ENCODE results near the gene SLC6A5. TPM values are rescaled to one million over a fixed set of nuclear protein-coding genes. Genes with fewer than 3 reads are reported as not detected.

Gene SLC6A5
- total and polyA plus RNA-seq, 7 experiments from 2014 or later: not detected

- no peak overlapping the region for H3K27ac ChIP-seq (ENCODE audit: low read depth, low read length)
- no peaks in the 10 kb centered on the region for H3K27me3 ChIP-seq (ENCODE audit: control insufficient read depth in 2 of 2, insufficient read depth in 2 of 2, low read length in 2 of 2)
- DNase-seq (no peak), ATAC-seq (no peak)
- CTCF ChIA-PET: no interaction called here
- Mint-ChIP-seq H3K4me3 (no peak overlapping the region), H3K27ac (no peak overlapping the region), H3K36me3 (no peaks in the 10 kb centered on the region), H3K4me1 (peaks cover 0 to 1% (median 0%) of the 10 kb centered on the region in 7 donors), H3K27me3 (peaks cover 0 to 36% (median 12%) of the 10 kb centered on the region in 5 donors), H3K9me3 (peaks cover 0 to 5% (median 0%) of the 10 kb centered on the region in 11 donors)
- H3K4me3 ChIP-seq (ENCODE audit: low read length): no peak overlapping the region
- no peaks in the 10 kb centered on the region for H3K4me1 ChIP-seq (ENCODE audit: control insufficient read depth in 2 of 2, insufficient read depth in 2 of 2, low read length in 2 of 2)
- intact Hi-C loops (cut with micrococcal nuclease): no loop called here
- no peaks in the 10 kb centered on the region for H3K36me3 ChIP-seq (ENCODE audit: control insufficient read depth in 2 of 3, insufficient read depth in 3 of 3, low read length in 3 of 3)
- POLR2A ChIA-PET: no interaction called here
- H3K9me3 ChIP-seq (ENCODE audit: control insufficient read depth in 2 of 3, low read length in 3 of 3): no peaks in the 10 kb centered on the region
These were observed 28.3 kb downstream of the SLC6A5 start for GRCh38 chr11:20627701-20628100.

GRCh38 chr11:20631519-20632168 lies 32.2 kb downstream of the SLC6A5 start:
- POLR2A ChIA-PET: no interaction called here
- CTCF ChIA-PET: no interaction called here
- H3K9me3 Mint-ChIP-seq: peaks cover 0 to 5% (median 0%) of the 10 kb centered on the region in 11 donors
- peaks cover 0 to 21% (median 18%) of the 10 kb centered on the region in 5 donors for H3K27me3 Mint-ChIP-seq
- H3K36me3 Mint-ChIP-seq: no peaks in the 10 kb centered on the region
- Histone ChIP-seq H3K27ac (ENCODE audit: low read depth, low read length) (no peak overlapping the region), H3K27me3 (ENCODE audit: control insufficient read depth in 2 of 2, insufficient read depth in 2 of 2, low read length in 2 of 2) (no peaks in the 10 kb centered on the region), H3K36me3 (ENCODE audit: control insufficient read depth in 2 of 3, insufficient read depth in 3 of 3, low read length in 3 of 3) (no peaks in the 10 kb centered on the region), H3K4me1 (ENCODE audit: control insufficient read depth in 2 of 2, insufficient read depth in 2 of 2, low read length in 2 of 2) (no peaks in the 10 kb centered on the region), H3K9me3 (ENCODE audit: control insufficient read depth in 2 of 3, low read length in 3 of 3) (no peaks in the 10 kb centered on the region), H3K4me3 (ENCODE audit: low read length) (no peak overlapping the region)
- ATAC-seq (no peak), DNase-seq (no peak)
- H3K27ac Mint-ChIP-seq: no peak overlapping the region
- no peak overlapping the region for H3K4me3 Mint-ChIP-seq
- H3K4me1 Mint-ChIP-seq: no peaks in the 10 kb centered on the region
- intact Hi-C loops (cut with micrococcal nuclease): no loop called here

- no peaks in the 10 kb centered on the region for H3K4me1 ChIP-seq (ENCODE audit: control insufficient read depth in 2 of 2, insufficient read depth in 2 of 2, low read length in 2 of 2)
- CTCF ChIA-PET: no interaction called here
- no peak overlapping the region for H3K27ac ChIP-seq (ENCODE audit: low read depth, low read length)
- POLR2A ChIA-PET: no interaction called here
- no peaks in the 10 kb centered on the region for H3K9me3 ChIP-seq (ENCODE audit: control insufficient read depth in 2 of 3, low read length in 3 of 3)
- no peaks in the 10 kb centered on the region for H3K36me3 Mint-ChIP-seq
- peaks cover 0 to 20% (median 16%) of the 10 kb centered on the region in 5 donors for H3K27me3 Mint-ChIP-seq
- no peaks in the 10 kb centered on the region for H3K27me3 ChIP-seq (ENCODE audit: control insufficient read depth in 2 of 2, insufficient read depth in 2 of 2, low read length in 2 of 2)
- no peak overlapping the region for H3K4me3 Mint-ChIP-seq
- H3K9me3 Mint-ChIP-seq: peaks cover 0 to 5% (median 0%) of the 10 kb centered on the region in 11 donors
- ATAC-seq (no peak), DNase-seq (no peak)
- intact Hi-C loops (cut with micrococcal nuclease): no loop called here
- H3K4me3 ChIP-seq (ENCODE audit: low read length): no peak overlapping the region
- no peaks in the 10 kb centered on the region for H3K36me3 ChIP-seq (ENCODE audit: control insufficient read depth in 2 of 3, insufficient read depth in 3 of 3, low read length in 3 of 3)
- H3K4me1 Mint-ChIP-seq: no peaks in the 10 kb centered on the region
- no peak overlapping the region for H3K27ac Mint-ChIP-seq
These were observed 32.7 kb downstream of the SLC6A5 start for GRCh38 chr11:20632169-20632532.

- no peaks in the 10 kb centered on the region for H3K36me3 Mint-ChIP-seq
- no peaks in the 10 kb centered on the region for H3K4me1 ChIP-seq (ENCODE audit: control insufficient read depth in 2 of 2, insufficient read depth in 2 of 2, low read length in 2 of 2)
- H3K36me3 ChIP-seq (ENCODE audit: control insufficient read depth in 2 of 3, insufficient read depth in 3 of 3, low read length in 3 of 3): no peaks in the 10 kb centered on the region
- no peaks in the 10 kb centered on the region for H3K4me1 Mint-ChIP-seq
- no peak overlapping the region for H3K4me3 ChIP-seq (ENCODE audit: low read length)
- no peak for ATAC-seq
- CTCF ChIA-PET: no interaction called here
- intact Hi-C loops (cut with micrococcal nuclease): no loop called here
- H3K27me3 ChIP-seq (ENCODE audit: control insufficient read depth in 2 of 2, insufficient read depth in 2 of 2, low read length in 2 of 2): no peaks in the 10 kb centered on the region
- no peak overlapping the region for H3K4me3 Mint-ChIP-seq
- DNase-seq: no peak
- H3K9me3 Mint-ChIP-seq: peaks cover 0 to 5% (median 0%) of the 10 kb centered on the region in 11 donors
- H3K9me3 ChIP-seq (ENCODE audit: control insufficient read depth in 2 of 3, low read length in 3 of 3): no peaks in the 10 kb centered on the region
- H3K27ac ChIP-seq (ENCODE audit: low read depth, low read length): no peak overlapping the region
- POLR2A ChIA-PET: no interaction called here
- no peak overlapping the region for H3K27ac Mint-ChIP-seq
- peaks cover 0 to 28% (median 19%) of the 10 kb centered on the region in 5 donors for H3K27me3 Mint-ChIP-seq
These were observed 34.6 kb downstream of the SLC6A5 start for GRCh38 chr11:20634044-20634443.

DNA sequence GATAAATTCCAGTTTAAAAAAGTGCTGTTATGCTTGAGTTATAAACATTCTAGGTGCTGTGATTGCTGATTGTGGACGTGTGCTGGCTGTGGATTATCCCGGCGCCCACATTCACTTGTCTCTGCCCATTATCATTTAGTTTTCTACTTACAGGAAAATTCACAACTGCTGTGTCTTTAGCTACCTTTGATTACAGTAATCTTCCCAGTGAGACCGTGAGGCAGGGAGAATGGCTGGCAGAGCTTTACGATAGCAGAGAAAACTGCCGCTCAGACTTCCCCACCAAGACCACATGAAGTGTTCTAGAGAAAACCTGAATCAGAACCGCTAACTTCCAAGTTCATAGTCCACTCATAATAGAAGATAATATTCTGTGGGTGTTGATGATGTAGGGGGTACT lies 35.4 kb downstream of the SLC6A5 start:
- ChIA-PET CTCF (no interaction called here), POLR2A (no interaction called here)
- Mint-ChIP-seq H3K9me3 (peaks cover 0 to 4% (median 0%) of the 10 kb centered on the region in 11 donors), H3K27me3 (peaks cover 0 to 25% (median 19%) of the 10 kb centered on the region in 5 donors), H3K27ac (no peak overlapping the region), H3K4me3 (no peak overlapping the region), H3K4me1 (no peaks in the 10 kb centered on the region), H3K36me3 (no peaks in the 10 kb centered on the region)
- no peaks in the 10 kb centered on the region for H3K27me3 ChIP-seq (ENCODE audit: control insufficient read depth in 2 of 2, insufficient read depth in 2 of 2, low read length in 2 of 2)
- H3K9me3 ChIP-seq (ENCODE audit: control insufficient read depth in 2 of 3, low read length in 3 of 3): no peaks in the 10 kb centered on the region
- no peak overlapping the region for H3K27ac ChIP-seq (ENCODE audit: low read depth, low read length)
- intact Hi-C loops (cut with micrococcal nuclease): no loop called here
- no peaks in the 10 kb centered on the region for H3K4me1 ChIP-seq (ENCODE audit: control insufficient read depth in 2 of 2, insufficient read depth in 2 of 2, low read length in 2 of 2)
- H3K36me3 ChIP-seq (ENCODE audit: control insufficient read depth in 2 of 3, insufficient read depth in 3 of 3, low read length in 3 of 3): no peaks in the 10 kb centered on the region
- no peak overlapping the region for H3K4me3 ChIP-seq (ENCODE audit: low read length)
- DNase-seq (no peak), ATAC-seq (no peak)

DNA sequence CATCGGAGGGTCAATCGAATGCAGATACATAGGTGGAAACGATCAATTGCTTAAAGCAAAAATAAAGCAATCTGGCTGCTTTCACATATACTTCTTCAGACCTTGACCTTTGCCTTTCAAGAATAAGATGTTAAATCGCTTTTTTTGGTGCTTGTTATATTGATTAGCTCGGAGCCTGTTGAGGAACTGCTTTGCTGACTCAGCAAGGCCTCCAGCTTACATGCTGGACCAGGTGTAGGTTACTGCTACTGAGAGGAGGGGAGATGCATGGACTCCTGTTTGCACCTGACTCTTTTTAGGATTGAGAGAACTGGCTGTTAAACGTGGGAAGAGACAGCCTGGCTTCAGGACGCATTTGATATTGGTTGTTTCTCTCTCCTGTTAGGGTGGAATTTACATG lies 38.7 kb downstream of the SLC6A5 start:
- Histone ChIP-seq H3K4me1 (ENCODE audit: control insufficient read depth in 2 of 2, insufficient read depth in 2 of 2, low read length in 2 of 2) (no peaks in the 10 kb centered on the region), H3K4me3 (ENCODE audit: low read length) (no peak overlapping the region), H3K9me3 (ENCODE audit: control insufficient read depth in 2 of 3, low read length in 3 of 3) (no peaks in the 10 kb centered on the region), H3K27ac (ENCODE audit: low read depth, low read length) (no peak overlapping the region), H3K27me3 (ENCODE audit: control insufficient read depth in 2 of 2, insufficient read depth in 2 of 2, low read length in 2 of 2) (no peaks in the 10 kb centered on the region), H3K36me3 (ENCODE audit: control insufficient read depth in 2 of 3, insufficient read depth in 3 of 3, low read length in 3 of 3) (no peaks in the 10 kb centered on the region)
- H3K4me3 Mint-ChIP-seq: no peak overlapping the region
- ChIA-PET CTCF (no interaction called here), POLR2A (no interaction called here)
- H3K4me1 Mint-ChIP-seq: no peaks in the 10 kb centered on the region
- no peaks in the 10 kb centered on the region for H3K9me3 Mint-ChIP-seq
- DNase-seq: no peak
- H3K27ac Mint-ChIP-seq: no peak overlapping the region
- no peaks in the 10 kb centered on the region for H3K36me3 Mint-ChIP-seq
- peaks cover 0 to 29% (median 19%) of the 10 kb centered on the region in 5 donors for H3K27me3 Mint-ChIP-seq
- intact Hi-C loops (cut with micrococcal nuclease): no loop called here
- ATAC-seq: no peak

- Histone ChIP-seq H3K9me3 (ENCODE audit: control insufficient read depth in 2 of 3, low read length in 3 of 3) (no peaks in the 10 kb centered on the region), H3K27ac (ENCODE audit: low read depth, low read length) (no peak overlapping the region), H3K4me1 (ENCODE audit: control insufficient read depth in 2 of 2, insufficient read depth in 2 of 2, low read length in 2 of 2) (no peaks in the 10 kb centered on the region), H3K4me3 (ENCODE audit: low read length) (no peak overlapping the region), H3K27me3 (ENCODE audit: control insufficient read depth in 2 of 2, insufficient read depth in 2 of 2, low read length in 2 of 2) (no peaks in the 10 kb centered on the region), H3K36me3 (ENCODE audit: control insufficient read depth in 2 of 3, insufficient read depth in 3 of 3, low read length in 3 of 3) (no peaks in the 10 kb centered on the region)
- Mint-ChIP-seq H3K4me1 (no peaks in the 10 kb centered on the region), H3K27me3 (peaks cover 0 to 25% (median 18%) of the 10 kb centered on the region in 5 donors), H3K27ac (no peak overlapping the region), H3K36me3 (no peaks in the 10 kb centered on the region), H3K4me3 (no peak overlapping the region), H3K9me3 (no peaks in the 10 kb centered on the region)
- intact Hi-C loops (cut with micrococcal nuclease): no loop called here
- ATAC-seq (no peak), DNase-seq (no peak)
- ChIA-PET POLR2A (no interaction called here), CTCF (no interaction called here)
These were observed 40.3 kb downstream of the SLC6A5 start for GRCh38 chr11:20639688-20640087.

Measured in naive thymus-derived CD4-positive, alpha-beta T cell (primary cell).